ENCODE measurements around the gene ZFP69B.
A peak's percentile ranks its signal among the peaks of the same experiment; 100 is the strongest.
"Not testable (repeated sequence)": the region's sequence is repeated elsewhere in the genome, so short reads cannot be mapped to it uniquely, and the experiment has no call there.

The ZFP69B gene

DNA sequence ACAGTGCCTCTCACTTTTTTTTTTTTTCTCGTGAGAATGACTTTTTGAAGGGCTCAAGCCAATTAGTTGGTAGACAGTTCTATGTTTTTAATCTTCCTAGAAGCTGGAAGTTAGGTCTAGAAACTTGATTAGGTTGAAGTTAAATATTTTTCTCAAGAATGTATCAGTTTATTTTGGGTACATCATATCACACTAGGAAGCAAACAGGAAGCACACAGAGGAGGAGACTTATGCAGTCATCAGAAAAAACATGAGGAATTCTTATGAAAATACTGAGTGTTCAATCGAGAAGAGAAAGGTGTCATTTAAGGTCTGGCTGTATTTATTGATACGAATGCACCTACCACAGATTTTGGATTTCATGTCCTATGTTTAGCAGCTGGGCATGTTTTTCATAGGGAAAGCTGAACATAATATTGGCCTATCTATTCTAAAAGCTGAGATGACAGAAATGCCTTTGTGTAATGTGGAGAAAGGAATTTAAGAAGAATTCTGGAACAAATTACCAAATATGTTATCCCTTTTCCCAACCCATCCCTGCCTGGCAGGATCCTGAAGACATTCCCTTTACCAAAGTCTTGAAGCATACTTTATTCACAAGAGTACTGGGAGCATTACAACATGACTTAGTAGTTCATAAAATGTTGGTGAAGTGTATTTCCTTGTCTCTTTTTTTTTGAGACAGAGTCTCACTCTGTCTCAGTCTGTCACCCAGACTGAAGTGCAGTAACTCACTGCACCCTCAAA, 17.5 kb upstream of the ZFP69B start:
- FAIRE-seq (no peak), DNase-seq (ENCODE audit: extremely low spot score, insufficient read length, low read depth) (no peak)

DNA sequence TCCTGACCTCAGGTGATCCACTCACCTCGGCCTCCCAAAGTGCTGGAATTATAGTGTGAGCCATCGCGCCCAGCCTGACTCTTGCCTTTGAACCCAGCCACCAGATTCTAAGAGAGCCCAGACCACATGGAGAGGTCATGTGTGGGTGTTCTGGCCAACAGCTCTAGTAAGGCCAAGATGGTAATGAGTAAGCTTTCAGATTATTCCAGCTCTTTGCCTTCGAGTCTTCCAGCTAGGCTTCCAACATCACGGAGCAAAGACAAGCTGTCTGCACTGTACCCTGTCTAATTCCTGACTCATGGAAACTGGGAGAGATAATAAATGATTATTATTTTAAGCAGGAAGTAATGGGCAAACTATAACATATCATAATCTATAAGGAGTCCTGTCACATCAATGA, 14.8 kb upstream of the ZFP69B start:
- FAIRE-seq, result no peak
- no peak for DNase-seq (ENCODE audit: extremely low spot score, insufficient read length, low read depth)

DNA sequence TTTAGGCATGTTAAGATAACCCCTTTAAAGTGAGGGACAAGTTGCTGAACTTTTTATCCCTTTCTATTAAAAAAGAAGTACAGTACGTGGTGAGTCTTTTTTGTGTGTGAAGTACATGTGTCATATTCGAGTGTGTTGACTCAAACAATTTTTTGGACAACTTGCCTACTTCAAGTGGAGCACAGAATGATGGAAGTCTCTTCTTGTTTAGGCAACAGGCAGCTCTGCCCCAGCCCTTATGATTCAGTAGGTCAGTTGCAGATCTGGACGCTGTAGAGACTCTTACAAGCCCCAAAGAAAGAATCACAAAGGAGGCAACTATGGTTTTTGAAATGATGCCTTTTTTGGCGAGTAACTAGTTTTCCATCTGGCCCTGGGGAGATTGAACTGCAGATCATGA, 14.4 kb upstream of the ZFP69B start:
- no peak for FAIRE-seq

DNA sequence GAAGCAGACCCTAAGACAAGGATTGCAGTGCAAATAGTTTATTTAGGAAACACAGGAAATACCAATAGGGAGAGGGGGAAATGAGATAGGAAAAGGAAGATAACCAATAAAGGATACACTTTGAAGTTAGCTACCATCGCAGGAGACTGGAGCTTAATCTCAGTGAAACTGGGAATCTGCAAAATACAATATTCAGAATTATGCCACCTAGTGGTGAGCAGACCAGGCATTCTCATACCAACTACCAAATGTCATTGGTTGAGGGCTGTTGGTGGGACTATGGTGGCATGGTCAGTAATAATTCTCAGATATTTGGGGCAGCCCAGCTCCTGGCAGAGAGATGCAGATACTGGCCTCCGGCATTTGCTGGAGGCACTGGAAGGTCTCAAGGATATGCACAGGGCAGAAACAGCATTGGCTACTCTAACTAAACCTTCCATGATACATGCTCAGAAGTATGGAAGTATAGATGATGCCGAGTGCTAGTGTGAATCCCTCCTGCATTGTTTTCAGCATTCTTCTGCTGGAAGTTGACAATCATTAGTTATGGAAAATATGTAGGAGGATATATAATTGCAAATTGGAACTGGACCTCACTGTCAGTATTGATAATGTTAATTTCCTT, 11.8 kb upstream of the ZFP69B start:
- FAIRE-seq (peak; percentile 64), DNase-seq (ENCODE audit: extremely low spot score, insufficient read length, low read depth) (no peak)

More for the DNA sequence above, 14.4 kb upstream of the ZFP69B start:
- DNase-seq (ENCODE audit: extremely low spot score, insufficient read length, low read depth), result no peak

DNA sequence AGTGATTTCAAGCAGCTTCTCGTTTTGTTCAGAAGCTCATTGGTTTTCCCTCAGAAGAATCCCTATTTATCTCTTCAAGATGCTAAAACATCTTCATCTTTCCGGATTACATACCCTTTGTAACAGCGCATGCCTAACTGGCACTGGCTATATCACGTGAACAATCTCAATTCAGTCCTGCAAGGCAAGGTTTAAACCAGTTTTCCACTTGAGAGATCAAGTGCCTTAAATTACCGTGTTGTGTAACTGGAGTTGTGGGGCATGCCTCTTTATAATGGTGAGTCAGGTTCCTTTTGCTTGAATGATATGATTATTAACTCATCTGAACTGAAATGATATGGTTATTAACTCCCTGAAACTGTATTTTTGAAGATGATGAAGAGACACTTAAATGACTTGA, 11.0 kb upstream of the ZFP69B start:
- DNase-seq (ENCODE audit: extremely low spot score, insufficient read length, low read depth) (no peak), FAIRE-seq (no peak)

DNA sequence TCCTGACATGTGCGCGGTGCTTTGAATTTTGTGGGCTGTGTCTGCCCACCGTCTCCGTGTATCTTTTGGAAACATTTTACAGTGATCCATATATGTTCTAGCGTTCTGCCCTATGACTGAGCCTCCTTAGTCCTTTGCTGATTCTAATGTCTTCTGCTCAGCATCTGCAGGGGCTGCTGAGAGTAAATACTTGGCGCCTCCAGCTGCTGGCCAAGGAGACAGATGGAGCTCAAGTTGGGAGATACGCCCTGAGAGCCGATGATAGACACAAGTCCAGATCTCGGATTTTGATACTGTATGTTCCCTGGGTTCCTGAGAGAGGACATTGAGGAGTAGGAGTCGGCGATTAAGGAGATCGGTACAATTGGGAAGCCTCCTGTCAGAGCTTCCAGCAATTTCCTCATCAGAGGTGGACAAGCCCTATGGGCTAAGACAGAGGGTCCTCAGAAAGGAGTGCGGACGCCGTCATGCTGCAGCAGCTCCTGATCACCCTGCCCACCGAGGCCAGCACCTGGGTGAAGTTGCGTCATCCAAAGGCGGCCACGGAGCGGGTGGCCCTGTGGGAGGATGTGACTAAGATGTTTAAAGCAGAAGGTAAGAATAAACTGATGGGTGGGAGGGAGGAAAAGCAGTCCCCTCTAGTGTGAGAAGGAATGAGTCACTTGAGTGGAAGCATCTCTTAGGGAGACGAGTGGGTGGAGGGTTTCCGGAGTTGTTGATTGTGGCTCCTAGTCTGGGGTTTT, 390 bp downstream of the ZFP69B start:
- peak; percentile 80 for FAIRE-seq
- peak; percentile 26 for DNase-seq (ENCODE audit: extremely low spot score, insufficient read length, low read depth)

DNA sequence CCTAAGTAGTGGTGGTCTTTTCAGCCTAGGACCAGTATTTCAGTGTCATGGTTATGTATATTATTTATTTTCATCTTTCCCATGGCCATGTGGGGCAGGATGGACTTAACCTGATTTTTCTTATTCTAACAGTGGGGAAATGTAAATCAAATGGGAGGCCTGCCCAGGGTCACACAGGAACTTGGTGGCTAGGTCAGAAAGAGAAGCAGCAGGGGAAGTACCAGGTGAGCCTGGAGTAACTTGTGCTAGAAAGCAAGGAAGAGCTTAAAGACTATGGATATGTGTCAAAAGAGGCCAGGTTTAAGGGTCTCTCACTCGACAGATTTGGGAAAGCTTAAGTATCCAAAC, 936 bp downstream of the ZFP69B start:
- FAIRE-seq, result no peak

DNA sequence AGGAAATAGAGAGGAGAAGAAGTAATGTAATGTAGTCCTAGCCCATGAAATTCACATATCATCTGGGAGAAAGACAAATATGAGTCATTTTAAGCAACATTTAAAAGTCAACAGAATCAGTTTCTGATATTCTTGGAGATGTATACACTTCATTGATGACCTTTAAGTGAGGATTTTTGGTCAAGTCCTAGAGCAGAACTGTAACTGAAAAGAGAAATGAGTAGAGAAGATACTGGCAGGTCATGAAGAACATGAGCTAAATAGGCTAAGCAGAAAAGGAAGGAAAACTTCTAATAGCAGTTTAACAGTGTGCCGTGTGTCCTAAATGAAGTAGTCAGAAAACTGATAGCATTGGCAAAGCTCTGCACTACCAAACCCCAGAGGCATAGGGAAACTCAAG, 4.6 kb downstream of the ZFP69B start:
- FAIRE-seq (no peak), DNase-seq (ENCODE audit: extremely low spot score, insufficient read length, low read depth) (no peak)

More for the DNA sequence above, 936 bp downstream of the ZFP69B start:
- no peak for DNase-seq (ENCODE audit: extremely low spot score, insufficient read length, low read depth)

DNA sequence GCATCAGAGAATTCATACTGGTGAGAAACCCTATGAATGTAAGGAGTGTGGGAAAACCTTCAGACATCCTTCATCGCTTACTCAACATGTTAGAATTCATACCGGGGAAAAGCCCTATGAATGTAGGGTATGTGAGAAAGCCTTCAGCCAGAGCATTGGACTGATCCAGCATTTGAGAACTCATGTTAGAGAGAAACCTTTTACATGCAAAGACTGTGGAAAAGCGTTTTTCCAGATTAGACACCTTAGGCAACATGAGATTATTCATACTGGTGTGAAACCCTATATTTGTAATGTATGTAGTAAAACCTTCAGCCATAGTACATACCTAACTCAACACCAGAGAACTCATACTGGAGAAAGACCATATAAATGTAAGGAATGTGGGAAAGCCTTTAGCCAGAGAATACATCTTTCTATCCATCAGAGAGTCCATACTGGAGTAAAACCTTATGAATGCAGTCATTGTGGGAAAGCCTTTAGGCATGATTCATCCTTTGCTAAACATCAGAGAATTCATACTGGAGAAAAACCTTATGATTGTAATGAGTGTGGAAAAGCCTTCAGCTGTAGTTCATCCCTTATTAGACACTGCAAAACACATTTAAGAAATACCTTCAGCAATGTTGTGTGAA, 12.8 kb downstream of the ZFP69B start:
- no peak for DNase-seq (ENCODE audit: extremely low spot score, insufficient read length, low read depth)
- no peak for FAIRE-seq

DNA sequence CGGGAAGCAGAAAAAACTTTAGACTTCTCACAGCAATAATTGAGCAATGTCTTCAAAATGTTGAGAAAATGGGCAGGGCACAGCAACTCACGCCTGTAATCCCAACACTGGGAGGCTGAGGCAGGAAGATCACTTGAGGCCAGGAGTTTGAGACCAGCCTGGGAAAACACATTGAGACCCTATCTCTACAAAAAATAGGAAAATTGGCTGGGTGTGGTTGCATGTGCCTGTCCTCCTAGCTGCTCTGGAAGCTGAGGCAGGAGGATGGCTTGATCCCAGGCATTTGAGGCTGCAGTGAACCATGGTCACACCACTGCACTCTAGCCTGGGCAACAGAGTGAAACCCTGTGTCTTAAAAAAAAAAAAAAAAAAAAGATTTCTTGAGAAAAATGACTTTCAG, 19.1 kb downstream of the ZFP69B start:
- no peak for FAIRE-seq
- DNase-seq (ENCODE audit: extremely low spot score, insufficient read length, low read depth), result no peak

DNA sequence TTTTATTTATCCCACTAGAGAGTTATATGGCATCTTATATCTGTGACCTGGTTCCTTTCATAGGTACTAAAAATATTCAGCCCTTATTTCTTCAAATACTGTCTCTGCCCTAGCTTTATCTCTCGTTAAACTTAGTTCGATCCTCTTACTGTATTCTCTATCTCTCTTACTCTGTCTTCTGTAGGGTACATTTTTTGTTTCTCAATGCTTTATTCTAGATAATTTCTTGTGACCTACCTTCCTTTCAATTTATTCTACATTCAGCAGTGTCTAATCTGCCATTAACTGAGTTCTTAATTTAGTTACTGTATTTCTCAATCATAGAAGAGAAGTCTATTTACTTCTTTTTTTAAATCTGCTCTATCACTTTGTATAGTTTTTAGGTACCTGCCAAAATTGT, 25.0 kb downstream of the ZFP69B start:
- DNase-seq (ENCODE audit: extremely low spot score, insufficient read length, low read depth) (no peak), FAIRE-seq (no peak)

DNA sequence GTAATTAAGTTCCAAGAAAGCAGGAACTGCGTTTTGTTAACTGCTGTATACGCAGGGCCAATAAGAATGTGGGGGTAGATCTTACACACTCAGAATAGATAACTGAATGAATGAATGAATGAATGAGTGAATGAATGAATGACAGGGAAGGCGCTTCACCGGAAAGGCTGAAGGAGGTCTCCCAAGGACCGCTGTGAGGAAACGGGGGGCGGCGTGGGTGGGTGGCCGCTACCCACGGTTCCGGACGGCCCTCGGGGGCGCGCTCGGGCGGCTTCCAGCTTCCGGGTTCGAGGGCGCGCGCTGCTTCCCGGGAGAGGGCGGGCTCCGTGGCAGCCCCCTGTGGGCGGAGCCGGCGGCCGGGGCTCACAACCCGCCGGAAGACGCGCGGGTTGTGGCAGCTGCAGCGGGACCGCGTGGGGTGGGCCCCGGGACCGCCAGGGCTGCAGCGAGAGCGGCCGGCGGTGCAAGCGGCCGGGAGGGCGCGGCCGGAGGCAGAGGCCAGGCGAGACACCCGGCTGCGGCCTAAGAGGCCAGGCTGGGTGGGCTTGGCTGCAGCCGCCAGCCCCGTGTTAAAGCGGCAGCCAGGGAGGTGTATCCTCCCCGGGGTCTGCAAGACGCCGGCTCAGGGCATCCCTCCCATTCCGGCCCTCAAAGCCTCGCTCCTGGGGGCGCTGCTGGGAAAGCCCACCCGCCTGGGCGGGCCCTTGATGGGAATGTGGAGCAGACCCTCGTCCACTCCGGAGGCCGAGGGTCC, 26.8 kb downstream of the ZFP69B start, which contains the start of gene ZFP69:
TSS of gene ZFP69 (plus strand) at position 367 of the 754 bp plus-strand sequence. CDS start 2,072 bp downstream, outside the sequence.
- FAIRE-seq (peak; percentile 69), DNase-seq (ENCODE audit: extremely low spot score, insufficient read length, low read depth) (peak; percentile 67)

DNA sequence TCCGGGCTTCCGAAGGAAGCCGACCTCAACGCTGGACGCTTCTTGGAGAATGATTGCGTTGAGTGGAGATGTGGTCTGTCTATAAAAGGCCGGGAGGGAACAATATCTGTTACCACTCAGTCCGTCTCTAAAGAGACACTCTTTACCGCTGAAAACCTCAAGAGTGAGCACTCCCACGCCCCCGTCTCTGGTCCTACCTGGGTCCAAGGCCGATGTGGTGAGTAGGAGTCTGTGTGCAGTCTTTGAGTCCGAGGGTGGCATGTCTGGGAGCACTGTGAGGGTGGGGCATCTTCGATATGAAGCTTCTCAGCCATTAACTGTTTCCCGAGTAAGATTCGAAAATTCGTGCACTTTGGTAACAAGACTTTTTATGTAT, 27.4 kb downstream of the ZFP69B start:
- FAIRE-seq (no peak), DNase-seq (ENCODE audit: extremely low spot score, insufficient read length, low read depth) (no peak)

DNA sequence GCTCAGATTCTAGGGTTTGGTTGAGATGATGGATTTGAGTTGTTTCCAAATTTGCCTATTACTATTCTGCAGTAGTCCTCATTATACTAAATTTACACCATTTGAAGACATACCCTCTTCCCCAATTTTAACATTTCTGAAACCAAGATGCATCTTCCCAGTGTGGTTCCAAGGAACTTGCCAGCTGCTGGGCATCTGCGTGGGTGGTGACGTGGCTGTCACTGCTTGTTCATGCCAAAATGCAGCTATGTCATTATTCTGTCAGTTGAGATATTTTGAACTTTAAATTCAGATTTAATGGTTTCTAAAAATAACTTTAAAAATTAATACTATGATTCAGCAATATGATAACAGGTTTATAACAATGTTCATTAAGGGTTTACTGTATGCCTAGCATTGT, 28.0 kb downstream of the ZFP69B start:
- DNase-seq (ENCODE audit: extremely low spot score, insufficient read length, low read depth) (no peak), FAIRE-seq (no peak)

DNA sequence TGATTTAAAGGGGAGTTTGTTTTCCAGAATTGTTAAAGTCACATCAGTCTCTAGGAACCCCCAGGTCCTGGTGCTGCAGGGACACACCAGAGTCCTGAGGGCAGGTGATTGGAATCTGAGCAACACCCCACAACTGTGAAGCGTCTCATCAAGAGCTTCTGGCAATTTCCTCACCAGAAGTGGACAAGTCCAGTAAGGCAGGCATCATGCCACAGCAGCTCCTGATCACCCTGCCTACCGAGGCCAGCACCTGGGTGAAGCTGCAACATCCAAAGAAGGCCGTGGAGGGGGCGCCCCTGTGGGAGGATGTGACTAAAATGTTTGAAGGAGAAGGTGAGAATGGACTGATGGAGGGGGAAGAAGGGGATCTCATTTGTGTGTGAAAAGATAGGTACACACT, 28.9 kb downstream of the ZFP69B start:
- no peak for FAIRE-seq
- DNase-seq (ENCODE audit: extremely low spot score, insufficient read length, low read depth), result no peak

DNA sequence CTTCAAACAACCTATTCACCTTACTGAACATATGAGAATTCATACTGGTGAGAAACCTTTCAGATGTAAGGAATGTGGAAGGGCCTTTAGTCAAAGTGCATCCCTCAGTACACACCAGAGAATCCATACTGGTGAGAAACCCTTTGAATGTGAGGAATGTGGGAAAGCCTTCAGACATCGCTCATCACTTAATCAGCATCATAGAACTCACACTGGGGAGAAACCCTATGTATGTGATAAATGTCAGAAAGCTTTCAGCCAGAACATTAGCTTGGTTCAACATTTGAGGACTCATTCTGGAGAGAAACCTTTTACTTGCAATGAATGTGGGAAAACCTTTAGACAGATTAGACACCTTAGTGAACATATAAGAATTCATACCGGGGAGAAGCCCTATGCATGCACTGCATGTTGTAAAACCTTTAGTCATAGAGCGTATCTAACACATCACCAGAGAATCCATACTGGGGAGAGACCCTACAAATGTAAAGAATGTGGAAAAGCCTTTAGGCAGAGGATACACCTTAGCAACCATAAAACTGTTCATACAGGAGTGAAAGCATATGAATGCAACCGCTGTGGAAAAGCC, 45.1 kb downstream of the ZFP69B start:
- DNase-seq (ENCODE audit: extremely low spot score, insufficient read length, low read depth) (no peak), FAIRE-seq (no peak)

DNA sequence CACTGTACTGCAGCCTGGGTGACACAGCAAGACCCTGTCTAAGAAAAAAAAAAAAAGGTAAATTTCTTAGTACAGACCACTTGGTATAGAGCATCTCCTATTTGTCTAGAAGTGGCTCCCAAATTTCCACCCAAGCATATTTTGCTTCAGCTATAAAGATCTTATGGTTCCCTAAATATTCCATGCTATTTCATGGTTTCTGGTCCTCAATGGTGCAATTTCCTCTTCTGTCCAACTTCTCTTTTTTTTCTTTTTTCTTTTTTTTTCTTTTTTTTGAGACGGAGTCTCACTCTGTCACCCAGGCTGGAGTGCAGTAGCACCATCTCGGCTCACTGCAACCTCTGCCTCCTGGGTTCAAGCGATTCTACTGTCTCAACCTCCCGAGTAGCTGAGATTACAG, 52.4 kb downstream of the ZFP69B start:
- not testable (repeated sequence) for DNase-seq (ENCODE audit: extremely low spot score, insufficient read length, low read depth); FAIRE-seq

DNA sequence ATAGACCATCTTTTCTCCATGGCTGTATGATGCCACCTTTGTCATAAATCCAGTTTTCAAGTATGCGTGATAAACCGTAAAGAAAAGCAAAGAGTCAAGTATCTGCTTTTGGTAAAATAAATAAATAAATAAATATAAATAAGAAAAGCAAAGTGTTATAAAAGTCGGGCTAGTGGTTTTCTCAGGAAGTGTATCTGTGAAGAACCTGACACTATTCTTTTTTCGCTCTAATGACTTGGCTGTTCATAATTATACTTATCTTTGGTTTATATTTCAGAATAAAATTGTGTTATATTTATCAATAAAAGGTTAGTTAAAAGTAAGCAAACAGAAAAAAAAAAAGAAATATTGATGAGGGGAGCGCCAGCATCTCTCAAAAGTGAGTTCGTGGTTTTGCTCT, 57.7 kb downstream of the ZFP69B start:
- FAIRE-seq (no peak), DNase-seq (ENCODE audit: extremely low spot score, insufficient read length, low read depth) (no peak)
